ACC112 (cell line): Measurements from ENCODE around the gene FIS1.
A peak's percentile ranks its signal among the peaks of the same experiment; 100 is the strongest.
"Not testable (repeated sequence)": the region's sequence is repeated elsewhere in the genome, so short reads cannot be mapped to it uniquely, and the experiment has no call there.

ENCODE experiments used
- H2AFZ ChIP-seq: fragments of 200-600 bp; sonication (generic); one replicate; pipeline ENCODE4 v1.6.0; 2017; ENCODE audit warnings: antibody characterized with exemption, low read length; ENCODE audit not compliant: unreplicated experiment
- H3K27ac ChIP-seq: fragments of 200-600 bp; sonication (generic); 2 replicates; pipeline ENCODE4 v1.5.1; 2014; ENCODE audit warnings: low read depth, mild to moderate bottlenecking, antibody characterized with exemption, low read length, moderate library complexity
- H3K27me3 ChIP-seq: fragments of 200-600 bp; sonication (generic); 2 replicates; pipeline ENCODE4 v1.6.1; 2014; ENCODE audit warnings: mild to moderate bottlenecking, antibody characterized with exemption, low read length, moderate library complexity, mixed read lengths; ENCODE audit not compliant: insufficient read depth
- H3K36me3 ChIP-seq: fragments of 200-600 bp; sonication (generic); 2 replicates; pipeline ENCODE4 v1.6.1; 2016; ENCODE audit warnings: mild to moderate bottlenecking, antibody characterized with exemption, low read length, moderate library complexity, mixed read lengths; ENCODE audit not compliant: insufficient read depth
- H3K4me1 ChIP-seq: fragments of 200-600 bp; sonication (generic); one replicate; pipeline ENCODE4 v1.6.1; 2016; ENCODE audit warnings: low read length, mixed read lengths; ENCODE audit not compliant: insufficient read depth, unreplicated experiment, control insufficient read depth
- H3K4me3 ChIP-seq: fragments of 200-600 bp; sonication (generic); 2 replicates; pipeline ENCODE4 v1.5.1; 2014; ENCODE audit warnings: mild to moderate bottlenecking, low read depth, low read length
- H3K79me2 ChIP-seq: fragments of 200-600 bp; sonication (generic); one replicate; pipeline ENCODE4 v1.6.0; 2016; ENCODE audit warnings: low read length; ENCODE audit not compliant: control insufficient read depth, unreplicated experiment, insufficient read depth

The FIS1 gene

DNA sequence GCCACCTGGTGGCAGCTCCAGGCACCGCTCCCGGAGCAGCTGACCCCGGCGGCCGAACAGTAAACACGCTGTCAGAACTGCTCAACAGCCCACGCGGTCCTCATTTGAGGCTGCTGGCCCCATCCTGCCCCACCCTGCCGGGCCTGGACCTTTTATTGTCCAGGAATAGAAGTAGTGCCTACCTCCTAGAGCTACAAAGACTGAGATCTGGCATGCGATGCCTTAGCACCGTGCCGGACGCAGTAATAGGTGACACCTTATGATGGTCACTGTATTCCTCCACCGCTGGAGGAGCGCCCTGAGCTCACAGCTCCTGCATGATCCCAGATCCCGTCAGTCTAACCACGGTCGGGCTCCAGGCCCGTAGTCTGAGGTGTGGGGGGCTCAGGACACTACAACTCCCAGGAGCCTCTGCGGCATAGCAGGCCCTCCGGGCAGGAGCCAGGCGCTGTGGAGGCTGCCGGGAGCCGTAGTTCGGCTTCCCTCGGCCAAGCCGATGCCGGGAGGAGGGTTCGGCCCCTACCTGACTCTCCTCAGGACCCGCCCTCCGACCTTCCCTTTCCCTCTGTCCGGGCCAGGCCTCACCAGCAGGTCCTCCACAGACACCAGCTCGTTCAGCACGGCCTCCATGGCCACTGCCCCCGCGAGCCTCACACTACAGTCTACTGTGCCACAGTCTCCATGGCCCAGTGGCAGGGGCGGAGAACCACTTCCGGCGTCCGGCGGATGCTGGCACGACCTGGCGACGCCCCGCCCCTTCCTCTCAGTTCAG, at the start of gene FIS1:
TSS of gene FIS1 (minus strand) at position 707 of the 772 bp plus-strand sequence. CDS start at position 630, 77 bp downstream.
- Histone ChIP-seq H3K4me1 (peaks cover 11% of the 10 kb centered on the region), H3K27me3 (no peaks in the 10 kb centered on the region), H3K79me2 (peaks cover 28% of the 10 kb centered on the region), H3K27ac (peak within 1 kb of the TSS; percentile 76), H3K4me3 (peak within 1 kb of the TSS; percentile 90), H3K36me3 (no peaks in the 10 kb centered on the region), H2AFZ (peak within 1 kb of the TSS; percentile 87)

DNA sequence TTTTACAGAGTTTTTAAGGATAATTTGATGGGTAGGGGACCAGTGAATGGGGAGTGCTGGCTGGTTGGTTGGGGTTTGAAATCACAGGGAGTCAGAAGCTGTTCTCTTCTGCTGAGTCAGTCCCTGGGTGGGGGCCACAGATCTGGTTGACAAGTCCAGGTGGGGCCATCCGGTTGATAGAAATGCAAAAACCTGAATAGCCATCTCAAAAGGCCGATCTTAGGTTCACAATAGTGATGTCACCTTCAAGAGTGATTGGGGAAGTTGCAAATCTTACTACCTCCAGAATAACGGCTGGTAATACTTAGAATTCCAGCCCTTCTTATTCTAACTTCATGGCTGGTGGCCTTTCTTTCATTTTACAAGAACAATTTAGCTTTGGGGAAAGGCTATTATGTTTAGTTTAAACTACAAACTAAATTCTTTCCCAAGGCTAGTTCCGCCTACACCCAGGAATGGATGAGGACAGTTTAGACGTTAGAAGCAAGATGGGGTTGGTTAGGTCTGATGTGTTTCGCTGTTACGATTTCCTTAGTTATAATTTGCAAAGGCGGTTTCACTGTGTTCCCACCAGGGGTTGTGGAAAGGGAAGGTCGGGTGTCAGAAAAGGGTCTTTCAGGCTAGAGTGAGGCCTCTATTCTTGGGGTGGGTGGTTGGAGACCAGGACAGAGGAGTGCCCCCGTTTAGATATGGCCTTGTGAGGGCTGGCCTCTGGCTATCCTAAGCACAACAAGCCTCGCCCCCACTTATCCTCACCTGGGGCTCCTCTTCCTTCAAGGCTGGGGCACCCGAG, 49.4 kb upstream of the FIS1 start:
- Histone ChIP-seq H3K4me3 (no peak overlapping the region), H3K79me2 (no peaks in the 10 kb centered on the region), H3K36me3 (no peaks in the 10 kb centered on the region), H3K27me3 (peaks cover 23% of the 10 kb centered on the region), H2AFZ (no peak overlapping the region), H3K27ac (no peak overlapping the region), H3K4me1 (no peaks in the 10 kb centered on the region)

DNA sequence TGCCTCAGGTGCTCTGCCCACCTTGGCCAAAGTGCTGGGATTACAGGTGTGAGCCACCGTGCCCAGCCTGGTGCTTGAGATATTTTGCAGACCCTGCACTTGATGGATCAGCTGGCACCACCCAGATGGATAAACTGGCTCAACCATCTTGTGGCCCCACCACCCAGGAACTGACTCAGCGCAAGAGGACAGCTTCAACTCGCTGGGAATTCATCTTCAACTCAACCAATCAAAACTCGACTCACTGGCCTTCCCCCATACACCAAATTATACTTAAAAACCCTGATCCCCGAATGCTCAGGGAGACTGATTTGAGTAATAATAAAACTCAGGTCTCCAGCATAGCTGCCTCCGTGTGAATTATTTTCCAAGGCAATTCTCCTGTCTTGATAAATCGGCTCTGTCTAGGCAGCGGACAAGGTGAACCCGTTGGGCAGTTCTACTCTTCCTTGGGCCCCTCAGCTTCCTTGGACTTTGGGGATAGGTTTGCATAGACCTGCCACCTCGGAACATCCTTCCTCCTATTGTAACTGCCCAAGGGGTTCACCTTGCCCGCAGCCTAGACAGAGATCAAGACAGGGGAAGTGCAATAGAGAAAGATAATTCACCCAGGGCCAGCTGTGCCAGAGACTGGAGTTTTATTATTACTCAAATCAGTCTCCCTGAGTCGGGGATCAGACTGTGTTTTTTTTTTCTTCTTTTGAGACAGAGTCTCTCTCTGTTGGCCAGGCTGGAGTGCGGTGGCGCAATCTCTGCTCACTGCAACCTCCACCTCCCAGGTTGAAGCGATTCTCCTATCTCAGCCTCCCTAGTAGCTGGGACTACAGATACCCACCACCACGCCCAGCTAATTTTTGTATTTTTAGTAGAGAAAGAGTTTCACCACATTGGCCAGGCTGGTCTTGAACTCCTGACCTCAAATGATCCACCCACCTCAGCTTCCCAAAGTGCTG, 48.5 kb upstream of the FIS1 start:
- not testable (repeated sequence) for H3K36me3 ChIP-seq, H3K27ac ChIP-seq

DNA sequence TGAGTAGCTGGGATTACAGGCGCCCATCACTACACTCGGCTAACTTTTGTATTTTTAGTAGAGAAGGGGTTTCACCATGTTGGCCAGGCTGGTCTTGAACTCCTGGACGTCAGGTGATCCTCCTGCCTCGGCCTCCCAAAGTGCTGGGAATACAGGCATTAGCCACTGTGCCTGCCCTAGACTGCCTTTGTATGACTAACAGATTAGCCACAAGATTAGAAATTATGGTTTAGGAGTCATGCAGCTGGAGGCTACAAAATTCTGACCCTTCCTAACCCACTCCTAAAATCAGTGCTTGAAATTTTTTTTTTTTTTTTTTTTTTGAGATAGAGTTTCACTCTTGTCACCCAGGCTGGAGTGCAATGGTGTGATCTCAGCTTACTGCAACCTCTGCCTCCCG, 47.7 kb upstream of the FIS1 start:
- H2AFZ ChIP-seq, H3K4me3 ChIP-seq, H3K79me2 ChIP-seq, H3K4me1 ChIP-seq, H3K27ac ChIP-seq, H3K36me3 ChIP-seq: not testable (repeated sequence)
- peaks cover 22% of the 10 kb centered on the region for H3K27me3 ChIP-seq

More for the DNA sequence above, 48.5 kb upstream of the FIS1 start:
- peaks cover 21% of the 10 kb centered on the region for H3K27me3 ChIP-seq
- not testable (repeated sequence) for H3K4me3 ChIP-seq, H3K79me2 ChIP-seq, H2AFZ ChIP-seq, H3K4me1 ChIP-seq

DNA sequence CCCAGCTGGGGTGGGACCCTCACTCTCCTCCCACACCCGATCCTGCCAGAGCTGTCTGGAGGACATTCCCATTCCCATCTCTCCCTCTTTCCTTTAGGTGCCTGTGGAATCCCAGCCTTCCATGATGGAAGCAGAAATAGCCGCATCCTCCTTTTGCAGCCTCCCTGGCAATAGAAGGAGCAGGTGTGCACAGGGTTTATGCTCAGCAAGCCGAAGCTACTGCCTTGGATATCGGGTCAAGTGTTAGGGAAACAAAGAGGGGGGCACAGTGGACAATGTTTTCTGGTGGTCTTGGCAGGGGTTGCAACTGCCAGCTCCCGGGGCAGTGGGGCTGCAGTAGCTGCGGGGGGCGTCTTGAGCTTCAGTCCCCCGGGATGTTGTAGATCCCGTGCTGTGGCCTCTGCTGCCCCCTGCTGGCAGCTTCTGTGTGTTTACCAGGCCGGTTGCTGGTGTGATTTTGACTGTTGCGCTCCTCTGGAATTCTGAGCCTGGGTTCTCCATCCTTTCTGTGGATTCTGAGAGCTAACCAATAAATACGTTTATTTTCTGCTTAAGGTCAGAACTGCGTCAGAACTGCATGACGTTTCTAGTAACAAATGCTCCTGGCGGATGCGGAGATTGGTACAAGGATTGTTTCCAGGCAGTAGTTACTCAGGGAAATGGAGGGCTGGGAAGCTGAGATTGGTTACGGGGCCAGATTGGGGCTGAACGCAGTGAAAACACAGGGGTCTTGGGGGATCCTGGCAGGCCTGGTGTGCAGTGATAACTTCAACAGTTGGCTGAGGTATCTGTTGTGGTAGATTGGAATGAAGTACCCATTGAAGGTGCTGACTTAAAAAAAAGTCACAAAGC, 45.5 kb upstream of the FIS1 start:
- not testable (repeated sequence) for H3K27ac ChIP-seq, H3K36me3 ChIP-seq, H3K4me3 ChIP-seq, H3K79me2 ChIP-seq, H2AFZ ChIP-seq, H3K4me1 ChIP-seq
- peaks cover 22% of the 10 kb centered on the region for H3K27me3 ChIP-seq

DNA sequence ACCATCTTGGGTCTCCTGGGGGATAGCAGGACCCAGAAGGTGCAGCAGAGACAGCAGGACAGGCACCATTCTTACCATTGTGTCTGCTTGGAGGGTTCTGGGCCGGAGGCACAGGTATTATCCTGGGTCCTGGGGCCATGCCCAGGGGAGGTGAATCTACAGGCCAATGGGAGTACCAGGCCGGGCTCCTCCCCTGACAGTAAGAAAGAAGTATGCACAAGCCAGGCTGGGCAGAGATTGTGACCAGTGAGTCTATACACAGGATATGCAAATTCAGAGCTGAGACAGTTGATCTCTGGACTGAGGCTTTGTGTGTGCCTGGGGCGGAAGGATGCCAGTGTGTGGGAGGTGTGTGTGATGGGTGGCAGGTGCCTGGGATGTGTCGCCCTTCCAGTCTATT, 44.8 kb upstream of the FIS1 start:
- H2AFZ ChIP-seq, H3K27ac ChIP-seq, H3K36me3 ChIP-seq, H3K4me3 ChIP-seq, H3K4me1 ChIP-seq, H3K79me2 ChIP-seq: not testable (repeated sequence)
- H3K27me3 ChIP-seq: peaks cover 22% of the 10 kb centered on the region

DNA sequence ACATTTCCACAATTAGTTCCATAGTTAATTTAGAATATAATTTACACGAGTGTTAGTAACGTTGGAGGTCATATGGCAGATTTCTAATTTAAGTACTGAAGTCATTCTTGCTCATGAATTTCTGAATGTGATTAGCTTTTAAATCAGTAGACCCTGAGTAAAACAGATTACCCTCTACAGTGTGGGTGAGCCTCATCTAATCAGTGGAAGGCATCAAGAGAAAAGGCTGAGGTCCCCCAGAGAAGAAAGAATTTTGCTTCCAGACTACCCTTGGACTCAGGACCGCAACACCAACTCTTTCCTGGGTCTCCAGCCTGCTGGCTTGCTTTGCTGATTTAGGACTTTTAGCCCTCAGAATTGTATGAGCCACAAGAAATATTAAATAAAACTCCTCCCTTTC, 43.6 kb upstream of the FIS1 start:
- Histone ChIP-seq H3K36me3 (no peaks in the 10 kb centered on the region), H3K4me3 (no peak overlapping the region), H3K4me1 (no peaks in the 10 kb centered on the region), H3K79me2 (no peaks in the 10 kb centered on the region), H3K27ac (no peak overlapping the region), H2AFZ (no peak overlapping the region), H3K27me3 (peaks cover 22% of the 10 kb centered on the region)

DNA sequence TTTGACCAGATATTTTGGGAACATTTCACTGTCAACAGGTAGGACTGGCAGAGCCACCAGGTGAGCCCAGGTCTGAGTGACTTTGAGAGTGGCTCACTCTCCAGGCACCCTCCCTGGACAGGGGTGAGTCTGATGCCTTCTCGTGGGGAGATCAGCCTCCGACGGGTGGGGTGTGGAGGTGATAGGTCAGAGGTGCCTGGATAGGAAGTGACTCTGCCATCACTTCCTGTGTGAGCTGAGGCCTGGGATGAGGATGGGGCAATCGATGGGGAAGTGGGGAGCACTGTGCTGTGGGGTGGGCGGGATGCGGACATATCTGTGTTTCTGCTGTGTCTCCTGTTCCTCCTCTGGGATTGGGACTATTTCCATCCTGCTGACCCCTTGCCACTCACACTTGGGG, 42.2 kb upstream of the FIS1 start:
- H3K27ac ChIP-seq: no peak overlapping the region
- H3K4me3 ChIP-seq: no peak overlapping the region
- H2AFZ ChIP-seq: no peak overlapping the region
- no peaks in the 10 kb centered on the region for H3K4me1 ChIP-seq
- peaks cover 22% of the 10 kb centered on the region for H3K27me3 ChIP-seq
- H3K79me2 ChIP-seq: no peaks in the 10 kb centered on the region
- no peaks in the 10 kb centered on the region for H3K36me3 ChIP-seq

DNA sequence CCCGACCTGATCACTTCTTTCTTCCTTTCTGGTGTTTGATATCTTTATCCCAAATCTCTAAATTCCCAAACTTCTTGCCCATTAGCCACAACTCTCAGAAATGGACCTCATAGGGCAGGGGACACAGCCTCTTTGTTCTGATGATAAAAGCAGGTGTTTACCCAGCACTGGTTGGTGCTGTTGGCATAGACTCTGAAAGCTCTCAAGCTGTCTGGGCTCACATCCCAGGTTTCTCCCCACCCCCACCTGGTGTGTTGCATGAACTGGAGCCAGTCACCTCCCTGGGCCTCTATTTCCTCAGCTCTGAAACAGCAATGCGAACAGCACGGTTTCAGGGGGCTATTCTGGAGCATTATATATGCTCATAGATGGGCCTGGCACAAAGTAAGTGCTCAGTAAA, 41.0 kb upstream of the FIS1 start:
- not testable (repeated sequence) for H3K36me3 ChIP-seq, H3K27ac ChIP-seq, H3K79me2 ChIP-seq, H2AFZ ChIP-seq, H3K4me3 ChIP-seq, H3K4me1 ChIP-seq
- H3K27me3 ChIP-seq: peaks cover 21% of the 10 kb centered on the region

DNA sequence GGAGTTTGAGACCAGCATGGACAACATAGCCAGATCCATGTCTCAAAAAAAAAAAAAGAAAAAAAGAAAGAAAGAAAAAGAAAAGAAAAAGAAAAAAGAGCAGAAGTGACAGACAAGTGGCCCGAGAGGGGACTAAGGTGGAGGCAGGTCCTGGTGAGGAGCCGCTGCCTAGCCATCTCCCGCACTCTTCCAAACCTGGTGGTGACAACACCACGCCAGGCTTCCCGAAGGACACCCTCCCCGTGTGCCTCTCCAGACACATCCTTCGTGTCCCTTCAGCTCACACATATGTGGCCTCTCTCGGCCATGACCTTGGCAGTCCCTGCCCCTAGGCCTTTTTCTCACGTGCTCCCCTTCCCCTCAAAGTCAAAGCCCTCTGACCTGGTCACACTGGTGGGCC, 40.3 kb upstream of the FIS1 start:
- H3K4me1 ChIP-seq: no peaks in the 10 kb centered on the region
- H3K27ac ChIP-seq: no peak overlapping the region
- no peak overlapping the region for H2AFZ ChIP-seq
- H3K4me3 ChIP-seq: no peak overlapping the region
- peaks cover 17% of the 10 kb centered on the region for H3K27me3 ChIP-seq
- no peaks in the 10 kb centered on the region for H3K79me2 ChIP-seq
- no peaks in the 10 kb centered on the region for H3K36me3 ChIP-seq
